Fibroblast of peridontal ligament (primary cell): ENCODE results near the gene MCUR1.
"Not testable (repeated sequence)": the region's sequence is repeated elsewhere in the genome, so short reads cannot be mapped to it uniquely, and the experiment has no call there.

Experiments used
- DNase-seq: peaks from one replicate; pipeline ENCODE4 v3.0.0-alpha.2; 2010; ENCODE audit errors: extremely low read depth

Gene MCUR1

GRCh38 chr6:13814176-13814937 lies at the start of gene MCUR1:
MCUR1 (minus strand) TSS chr6:13814557; CDS start chr6:13814429, 128 bp downstream.
- peak; percentile 66 for DNase-seq

GRCh38 chr6:13863699-13864155 lies 49.4 kb upstream of the MCUR1 start:
- DNase-seq = no peak

GRCh38 chr6:13860556-13861185 lies 46.3 kb upstream of the MCUR1 start:
- DNase-seq = not testable (repeated sequence)

- DNase-seq = no peak
These were observed 45.7 kb upstream of the MCUR1 start for GRCh38 chr6:13859871-13860555.

GRCh38 chr6:13854716-13855250 lies 40.4 kb upstream of the MCUR1 start:
- no peak for DNase-seq

- no peak for DNase-seq
These were observed 39.5 kb upstream of the MCUR1 start for GRCh38 chr6:13853871-13854270.

- no peak for DNase-seq
These were observed 37.4 kb upstream of the MCUR1 start for GRCh38 chr6:13851803-13852202.

- DNase-seq = no peak
These were observed 37.0 kb upstream of the MCUR1 start for GRCh38 chr6:13851330-13851729.

- DNase-seq = not testable (repeated sequence)
These were observed 36.3 kb upstream of the MCUR1 start for GRCh38 chr6:13850690-13851089.

- no peak for DNase-seq
These were observed 34.3 kb upstream of the MCUR1 start for GRCh38 chr6:13848522-13849150.

- no peak for DNase-seq
These were observed 33.1 kb upstream of the MCUR1 start for GRCh38 chr6:13847326-13848050.

- no peak for DNase-seq
These were observed 32.5 kb upstream of the MCUR1 start for GRCh38 chr6:13846841-13847240.

GRCh38 chr6:13841936-13842335 lies 27.6 kb upstream of the MCUR1 start:
- no peak for DNase-seq

- DNase-seq = no peak
These were observed 24.3 kb upstream of the MCUR1 start for GRCh38 chr6:13838616-13839015.

GRCh38 chr6:13836170-13836569 lies 21.8 kb upstream of the MCUR1 start:
- no peak for DNase-seq

- DNase-seq = no peak
These were observed 20.4 kb upstream of the MCUR1 start for GRCh38 chr6:13834790-13835189.

- not testable (repeated sequence) for DNase-seq
These were observed 19.7 kb upstream of the MCUR1 start for GRCh38 chr6:13834018-13834417.

- no peak for DNase-seq
These were observed 18.4 kb upstream of the MCUR1 start for GRCh38 chr6:13832778-13833177.

- DNase-seq = no peak
These were observed 17.3 kb upstream of the MCUR1 start for GRCh38 chr6:13831615-13832014.

- DNase-seq = no peak
These were observed 16.4 kb upstream of the MCUR1 start for GRCh38 chr6:13830803-13831202.

GRCh38 chr6:13829419-13829818 lies 15.1 kb upstream of the MCUR1 start:
- DNase-seq = not testable (repeated sequence)
